T-helper 9 cell (primary cell): ENCODE data around the gene RADX.
"Not testable (repeated sequence)": the region's sequence is repeated elsewhere in the genome, so short reads cannot be mapped to it uniquely, and the experiment has no call there.

Experiments used
- DNase-seq: peaks from one replicate; pipeline ENCODE4 v3.0.0-alpha.2; 2020
- total RNA-seq, 2 donors: gene quantifications; one replicate each; lab custom pipeline; 2026; lab: John Stamatoyannopoulos, UW

Gene RADX
- 19.2 to 27.8 reads per million in 2 donors for total RNA-seq

- peak; percentile 71 for DNase-seq
Measured at GRCh38 chrX:106611679-106612392, at the start of gene RADX. Gene RADX (plus strand): TSS chrX:106611978. CDS start chrX:106612081, 103 bp downstream.

GRCh38 chrX:106564986-106565385 lies 46.8 kb upstream of the RADX start:
- DNase-seq, result no peak

GRCh38 chrX:106566362-106566761 lies 45.4 kb upstream of the RADX start:
- no peak for DNase-seq

DNA sequence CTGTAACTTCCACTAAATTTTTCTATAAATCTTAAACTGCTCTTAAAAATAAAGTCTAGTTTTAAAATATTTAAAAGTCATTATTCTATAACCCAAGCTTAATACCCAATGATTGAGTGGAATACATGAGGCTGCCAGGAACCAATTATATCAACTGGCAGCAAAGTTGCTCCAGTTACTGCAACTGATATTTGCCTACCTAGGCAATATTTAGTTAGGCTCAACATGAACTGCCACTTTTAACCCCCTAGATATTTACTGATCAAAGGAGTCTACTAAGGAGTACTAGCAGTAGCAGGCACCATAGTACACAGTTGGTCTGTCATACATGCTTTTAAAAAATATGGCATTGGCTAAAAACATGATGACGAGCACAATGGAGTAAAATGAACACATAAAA lies 29.9 kb upstream of the RADX start:
- DNase-seq, result no peak

- no peak for DNase-seq
Measured at GRCh38 chrX:106585478-106585877, 26.3 kb upstream of the RADX start.

- no peak for DNase-seq
Measured at GRCh38 chrX:106588801-106589200, 23.0 kb upstream of the RADX start.

GRCh38 chrX:106599411-106599810 lies 12.4 kb upstream of the RADX start:
- DNase-seq, result no peak

DNA sequence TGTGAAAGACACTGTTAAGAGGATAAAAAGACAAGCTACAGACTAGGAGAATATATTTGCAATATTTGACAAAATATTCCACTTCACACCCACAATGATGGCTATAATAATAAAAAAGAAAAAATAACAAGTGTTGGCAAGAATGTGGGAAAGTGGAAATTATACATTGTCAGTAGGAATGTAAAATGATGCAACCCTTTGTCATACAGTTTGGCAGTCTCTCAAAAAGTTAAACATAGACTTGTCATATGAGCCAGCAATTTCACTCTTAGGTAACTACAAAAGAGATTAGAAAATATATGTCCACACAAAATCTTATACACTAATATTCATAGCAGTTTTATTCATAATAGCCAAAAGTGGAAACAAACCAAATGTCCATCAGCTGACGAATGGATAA lies 5.2 kb upstream of the RADX start:
- DNase-seq, result no peak

- DNase-seq, result peak; percentile 17
Measured at GRCh38 chrX:106608016-106608415, 3.8 kb upstream of the RADX start.

DNA sequence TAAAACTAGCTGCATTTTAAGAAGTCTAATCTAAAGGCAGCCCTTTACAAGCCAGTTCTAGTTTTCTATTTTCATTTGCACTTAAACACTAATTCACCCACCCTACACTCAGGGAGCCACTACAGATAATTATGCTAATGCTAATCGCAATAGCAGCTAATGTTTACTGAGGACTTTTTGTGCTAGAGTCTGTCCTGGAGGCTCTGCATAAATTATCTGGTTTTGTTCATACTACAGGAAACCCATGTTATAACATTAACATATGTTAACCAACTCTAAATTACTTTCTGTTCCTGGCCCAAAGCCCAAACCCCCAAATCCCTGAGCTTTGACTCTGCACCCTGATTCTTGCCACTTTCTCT lies 480 bp upstream of the RADX start:
- DNase-seq, result no peak

- no peak for DNase-seq
Measured at GRCh38 chrX:106612393-106612763, 600 bp downstream of the RADX start.

DNA sequence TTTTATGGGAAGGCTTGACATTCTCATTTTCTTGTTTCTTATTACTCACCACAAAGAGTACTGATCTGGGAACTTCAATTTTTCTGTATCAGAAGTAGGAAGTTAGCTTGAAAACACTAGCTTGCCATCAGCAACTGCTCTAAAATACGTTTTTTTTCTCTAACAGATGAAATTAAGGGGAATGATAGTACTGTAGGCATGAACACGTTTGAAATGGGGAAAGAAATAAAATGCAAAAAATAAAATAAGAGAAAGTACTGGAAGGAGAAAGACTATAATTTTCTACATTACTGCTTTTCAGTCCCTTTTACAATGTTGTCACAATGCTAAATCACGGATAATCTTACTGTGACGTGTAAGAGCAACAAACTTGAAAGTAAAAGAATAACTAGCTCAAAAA lies 1.5 kb downstream of the RADX start:
- no peak for DNase-seq

DNA sequence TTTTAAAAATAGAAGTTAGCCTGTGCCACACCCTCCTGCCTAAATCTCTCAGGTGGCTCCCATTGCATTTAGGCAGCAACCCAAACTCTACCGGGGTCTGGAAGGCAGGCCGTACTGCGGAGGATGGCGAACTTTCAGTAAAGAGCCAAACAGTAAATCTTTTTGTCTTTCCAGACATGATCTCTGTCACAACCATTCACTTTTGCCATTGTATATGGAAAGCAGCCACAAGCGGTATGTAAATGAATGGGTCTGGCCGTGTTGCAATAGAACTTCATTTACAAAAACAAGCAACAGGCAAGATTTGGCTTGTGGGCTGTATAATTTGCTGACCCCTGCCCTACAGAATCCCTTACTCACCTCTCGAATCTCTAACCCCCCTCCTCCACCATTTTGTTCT lies 3.3 kb downstream of the RADX start:
- DNase-seq, result no peak

DNA sequence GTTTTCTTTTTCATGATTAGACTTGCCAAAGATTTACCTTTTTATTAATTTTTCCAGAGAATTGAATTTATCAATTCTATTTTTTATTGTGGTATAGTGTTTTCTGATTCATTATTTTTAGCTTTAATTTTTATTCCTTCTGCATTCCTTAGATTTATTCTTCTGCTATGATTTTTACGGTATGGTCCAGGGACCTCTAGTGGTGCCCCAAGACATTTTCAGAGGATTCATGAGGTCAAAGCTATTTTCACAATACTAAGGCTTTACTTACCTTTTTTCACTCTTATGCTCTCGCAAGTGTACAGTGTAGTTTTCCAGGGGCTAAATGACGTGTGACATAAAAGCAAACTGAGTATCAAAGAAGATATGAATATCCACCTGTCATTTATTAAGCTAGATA lies 8.0 kb downstream of the RADX start:
- DNase-seq, result no peak

DNA sequence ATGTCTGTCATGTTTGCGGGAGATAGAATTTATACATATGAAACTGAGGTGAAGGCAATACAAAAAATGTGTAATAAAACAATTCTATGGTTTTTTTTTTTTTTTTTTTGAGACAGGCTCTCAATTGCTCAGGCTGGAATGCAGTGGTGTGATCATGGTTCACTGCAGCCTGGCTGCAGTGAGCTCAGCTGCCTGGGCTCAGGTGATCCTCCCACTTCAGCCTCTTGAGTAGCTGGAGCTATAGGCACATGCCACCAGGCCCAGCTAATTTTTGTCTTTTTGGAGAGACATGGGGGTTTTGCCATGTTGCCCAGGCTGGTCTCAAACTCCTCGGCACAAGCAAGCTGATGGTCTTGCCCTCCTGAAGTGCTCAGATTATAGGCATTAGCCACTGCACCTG lies 10.1 kb downstream of the RADX start:
- DNase-seq, result no peak

- DNase-seq, result no peak
Measured at GRCh38 chrX:106626789-106627188, 15.0 kb downstream of the RADX start.

- DNase-seq, result no peak
Measured at GRCh38 chrX:106631615-106632014, 19.8 kb downstream of the RADX start.

- no peak for DNase-seq
Measured at GRCh38 chrX:106649523-106650428, 38.0 kb downstream of the RADX start.

GRCh38 chrX:106653625-106654024 lies 41.8 kb downstream of the RADX start:
- DNase-seq, result not testable (repeated sequence)

GRCh38 chrX:106670631-106671030 lies 58.9 kb downstream of the RADX start:
- DNase-seq, result no peak

GRCh38 chrX:106672527-106672926 lies 60.7 kb downstream of the RADX start:
- no peak for DNase-seq

DNA sequence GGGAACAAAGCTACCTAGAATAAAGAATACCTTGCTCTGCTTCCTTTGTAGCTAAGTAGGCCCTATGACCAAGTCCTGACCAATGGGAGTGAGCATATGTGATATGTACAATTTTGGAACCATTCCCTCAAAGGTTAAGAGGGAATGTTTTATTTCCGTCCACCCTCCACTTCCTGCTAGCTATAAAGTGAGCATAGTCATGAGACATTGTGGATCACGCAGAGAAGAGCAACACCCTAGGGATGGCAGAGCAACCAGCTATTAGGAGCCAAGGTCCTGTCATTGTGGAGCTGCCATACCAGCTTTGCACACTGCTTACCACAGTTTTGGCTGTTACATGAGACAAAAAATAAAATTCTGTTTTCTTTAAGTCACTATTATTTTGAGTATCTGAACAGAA lies 68.9 kb downstream of the RADX start:
- no peak for DNase-seq

DNA sequence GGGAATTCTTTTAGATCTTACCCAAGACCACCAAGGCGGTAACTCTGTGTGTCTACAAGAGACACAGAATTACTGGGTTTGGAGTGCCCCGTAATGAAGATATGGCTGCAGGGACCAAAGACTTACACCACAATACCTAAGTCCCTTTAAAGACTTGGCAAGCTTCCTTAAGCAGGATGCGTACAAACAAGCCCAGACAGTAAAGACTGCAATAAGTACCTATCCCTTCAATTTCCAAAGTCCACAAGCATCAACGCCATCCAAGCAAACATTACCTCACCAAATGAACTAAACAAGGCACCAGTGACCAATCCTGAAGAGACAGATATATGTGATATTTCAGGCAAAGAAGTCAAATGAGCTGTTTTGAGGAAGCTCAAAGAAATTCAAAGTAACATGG lies 72.4 kb downstream of the RADX start:
- DNase-seq, result no peak

DNA sequence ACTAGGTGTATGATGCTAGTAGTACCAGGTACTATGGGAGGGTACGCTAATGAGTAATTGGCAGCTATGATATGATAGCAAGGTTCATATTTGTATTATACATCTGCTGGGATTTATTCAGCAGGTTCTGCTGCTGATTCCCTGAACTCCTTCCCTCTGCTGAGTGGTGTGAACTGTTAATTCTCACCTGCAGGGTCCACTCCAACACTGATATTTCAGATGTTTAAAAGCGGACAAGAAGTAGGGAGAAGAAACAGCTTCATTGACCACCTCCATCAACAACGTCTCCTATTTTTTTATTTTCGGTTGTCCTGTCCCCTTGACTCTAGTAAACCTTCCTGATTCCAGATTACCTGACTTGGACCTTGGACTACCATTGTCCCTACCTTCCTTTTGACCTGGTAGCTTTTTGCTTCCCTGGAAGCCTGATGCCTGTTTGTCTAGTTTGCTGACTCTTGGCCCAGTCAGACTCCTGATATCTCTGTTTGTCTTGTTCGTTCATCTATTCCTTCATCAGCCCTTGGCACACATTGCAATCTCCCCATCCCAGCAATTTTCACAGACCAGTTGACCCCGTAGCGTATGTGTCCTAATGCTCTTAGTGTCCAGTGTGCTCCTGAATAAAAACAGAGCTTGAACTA lies 80.8 kb downstream of the RADX start:
- DNase-seq, result no peak
